Stimulated activated CD4-positive, alpha-beta T cell treated with anti-CD3 and anti-CD28 coated beads, Interleukin-1b, Interleukin-23, amount 100 ng/mL, for 48 hours (primary cell): Measurements from ENCODE around the gene CCDC91.
"Not testable (repeated sequence)": the region's sequence is repeated elsewhere in the genome, so short reads cannot be mapped to it uniquely, and the experiment has no call there.

Experiments
- DNase-seq: peaks from one replicate; pipeline ENCODE4 v3.0.0-alpha.2; 2020

The CCDC91 gene

GRCh38 chr12:28296287-28296686 is 106.0 kb downstream of the CCDC91 start:
- no peak for DNase-seq

GRCh38 chr12:28303192-28303591 is 112.9 kb downstream of the CCDC91 start:
- no peak for DNase-seq

GRCh38 chr12:28306535-28306934 is 116.3 kb downstream of the CCDC91 start:
- no peak for DNase-seq

GRCh38 chr12:28308891-28309290 is 118.6 kb downstream of the CCDC91 start:
- no peak for DNase-seq

- DNase-seq = no peak
Measured at GRCh38 chr12:28313631-28314030, 123.4 kb downstream of the CCDC91 start.

GRCh38 chr12:28316049-28316448 is 125.8 kb downstream of the CCDC91 start:
- no peak for DNase-seq

GRCh38 chr12:28318273-28318672 is 128.0 kb downstream of the CCDC91 start:
- no peak for DNase-seq

GRCh38 chr12:28320353-28320752 is 130.1 kb downstream of the CCDC91 start:
- no peak for DNase-seq

- no peak for DNase-seq
Measured at GRCh38 chr12:28327722-28328121, 137.5 kb downstream of the CCDC91 start.

- no peak for DNase-seq
Measured at GRCh38 chr12:28328967-28329366, 138.7 kb downstream of the CCDC91 start.

GRCh38 chr12:28329727-28330126 is 139.5 kb downstream of the CCDC91 start:
- DNase-seq = not testable (repeated sequence)

GRCh38 chr12:28330232-28330631 is 140.0 kb downstream of the CCDC91 start:
- DNase-seq = not testable (repeated sequence)

- no peak for DNase-seq
Measured at GRCh38 chr12:28331130-28331529, 140.9 kb downstream of the CCDC91 start.

- DNase-seq = no peak
Measured at GRCh38 chr12:28340261-28341045, 150.2 kb downstream of the CCDC91 start.

GRCh38 chr12:28343713-28344112 is 153.5 kb downstream of the CCDC91 start:
- no peak for DNase-seq

- no peak for DNase-seq
Measured at GRCh38 chr12:28346567-28346966, 156.3 kb downstream of the CCDC91 start.

- DNase-seq = no peak
Measured at GRCh38 chr12:28349196-28349595, 158.9 kb downstream of the CCDC91 start.

- DNase-seq = no peak
Measured at GRCh38 chr12:28350502-28350901, 160.2 kb downstream of the CCDC91 start.

- DNase-seq = no peak
Measured at GRCh38 chr12:28351414-28351813, 161.2 kb downstream of the CCDC91 start.

- no peak for DNase-seq
Measured at GRCh38 chr12:28355161-28355560, 164.9 kb downstream of the CCDC91 start.

GRCh38 chr12:28360253-28360652 is 170.0 kb downstream of the CCDC91 start:
- DNase-seq = no peak

- DNase-seq = no peak
Measured at GRCh38 chr12:28367326-28367725, 177.1 kb downstream of the CCDC91 start.

- no peak for DNase-seq
Measured at GRCh38 chr12:28367993-28368392, 177.7 kb downstream of the CCDC91 start.

- DNase-seq = peak; percentile 1
Measured at GRCh38 chr12:28369483-28369882, 179.2 kb downstream of the CCDC91 start.

- no peak for DNase-seq
Measured at GRCh38 chr12:28374556-28374955, 184.3 kb downstream of the CCDC91 start.
